Superior temporal gyrus (tissue), 1 donor: ENCODE data around the gene CTNNA2.
A peak's percentile ranks its signal among the peaks of the same experiment; 100 is the strongest.

ENCODE experiments used
- DNase-seq: peaks from one replicate; pipeline ENCODE4 v3.0.0-alpha.2; 2016; ENCODE audit errors: extremely low spot score

CTNNA2 gene

GRCh38 chr2:79612999-79613398, 100.1 kb downstream of the CTNNA2 start:
- no peak for DNase-seq

DNA sequence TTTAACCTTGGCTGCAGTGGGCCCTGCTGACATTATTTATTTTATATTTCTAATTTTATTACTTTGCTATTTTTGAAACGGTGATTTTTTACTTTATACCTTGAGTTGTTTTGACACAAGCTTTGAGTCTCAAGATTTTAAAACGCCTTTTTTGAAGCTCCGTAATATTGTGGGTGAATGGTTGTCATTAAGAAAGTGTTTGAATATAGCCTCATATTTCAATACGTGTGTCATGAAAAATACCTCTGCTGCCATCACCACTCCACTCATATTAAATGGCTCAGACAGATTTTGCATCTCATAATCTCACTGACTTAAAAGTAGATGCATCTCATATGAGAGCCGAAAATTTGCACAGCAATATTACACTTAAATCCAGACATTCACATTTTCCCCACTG, 106.6 kb downstream of the CTNNA2 start:
- DNase-seq = no peak

DNA sequence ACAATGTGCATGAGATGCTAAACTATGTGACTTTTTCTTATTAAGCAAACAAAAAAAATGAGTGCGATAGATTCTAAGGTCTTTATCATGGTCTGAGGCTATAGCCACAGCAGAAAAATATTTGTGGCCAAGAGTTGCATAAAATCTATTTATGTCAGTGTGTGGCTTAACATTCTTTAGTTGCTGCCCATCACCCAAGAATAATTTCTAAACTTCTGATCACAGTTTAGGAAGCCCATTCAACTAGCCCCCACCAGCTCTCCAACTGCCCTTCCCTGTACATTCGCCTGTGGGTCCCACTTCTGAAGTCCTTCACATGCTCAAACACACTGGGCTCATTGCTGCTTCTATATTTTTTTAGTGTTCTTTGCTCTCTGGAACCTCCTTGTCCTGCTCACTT, 107.1 kb downstream of the CTNNA2 start:
- no peak for DNase-seq

- no peak for DNase-seq
Observed at GRCh38 chr2:79620679-79621078, 107.8 kb downstream of the CTNNA2 start.

GRCh38 chr2:79621252-79621651, 108.4 kb downstream of the CTNNA2 start:
- DNase-seq = no peak

DNA sequence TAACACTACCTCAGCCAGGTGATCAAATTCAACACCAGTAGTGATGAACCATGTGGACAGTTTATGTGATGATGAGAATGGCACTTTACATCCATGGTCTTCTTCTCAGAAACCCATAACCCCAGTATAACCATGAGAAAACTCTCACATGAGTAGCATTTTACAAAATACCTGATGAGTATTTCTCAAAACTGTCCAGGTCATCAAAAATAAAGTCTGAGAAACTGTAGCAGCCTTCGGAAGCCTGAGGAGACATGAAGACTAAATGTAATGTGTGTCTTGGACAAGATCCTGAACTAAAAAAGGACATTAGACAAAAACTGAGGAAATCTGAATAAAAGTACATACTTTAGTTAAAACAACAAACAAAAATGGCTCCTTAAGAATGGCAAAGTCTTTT, 108.9 kb downstream of the CTNNA2 start:
- no peak for DNase-seq

DNA sequence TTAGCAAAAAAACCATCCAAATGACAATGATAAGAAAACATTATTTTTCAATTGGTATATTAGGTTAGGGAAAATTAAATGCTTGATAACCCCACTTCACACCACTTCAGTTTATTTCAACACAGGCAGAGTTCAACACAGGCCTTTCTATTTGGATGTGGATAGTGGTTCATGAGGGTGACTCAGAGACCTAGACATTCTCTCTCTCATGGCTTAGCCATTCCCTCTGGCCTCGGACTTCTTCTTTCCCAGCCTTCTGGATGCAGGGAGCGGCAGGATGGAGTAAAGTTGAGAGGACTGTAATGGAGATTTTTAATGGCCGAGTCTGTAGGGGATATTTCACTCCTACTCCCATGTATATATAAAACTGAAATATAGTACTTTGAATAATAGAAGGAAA, 109.7 kb downstream of the CTNNA2 start:
- DNase-seq = no peak

GRCh38 chr2:79627237-79627636, 114.4 kb downstream of the CTNNA2 start:
- DNase-seq = no peak

GRCh38 chr2:79630060-79630459, 117.2 kb downstream of the CTNNA2 start:
- DNase-seq = no peak

DNA sequence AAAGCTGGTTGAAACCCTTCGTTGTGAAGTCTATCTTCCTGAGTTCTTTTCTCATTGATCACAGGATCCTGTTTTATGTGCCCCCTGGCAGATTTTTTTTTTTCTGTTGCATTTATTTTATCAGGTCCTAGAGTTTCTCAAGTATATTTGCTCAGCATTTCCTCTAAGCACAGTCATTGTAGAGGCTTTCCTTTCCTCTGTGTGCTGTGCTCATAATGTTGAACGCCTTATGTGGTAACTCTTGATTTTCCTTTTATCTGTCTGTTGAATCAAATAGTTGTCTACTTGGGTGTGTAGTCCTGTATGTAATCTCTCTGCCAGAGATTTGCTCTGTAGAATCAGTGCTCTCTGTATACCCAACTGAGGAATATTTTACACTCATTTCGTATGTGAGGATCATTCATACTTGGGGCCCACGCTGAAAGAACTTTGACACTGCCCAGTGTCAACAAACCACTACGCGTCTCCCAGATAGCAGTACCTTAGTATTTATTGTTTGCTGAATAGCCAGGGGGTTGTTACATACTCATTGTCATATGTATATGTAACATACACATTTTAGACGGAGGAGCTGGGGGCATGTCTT, 118.2 kb downstream of the CTNNA2 start:
- DNase-seq = no peak

DNA sequence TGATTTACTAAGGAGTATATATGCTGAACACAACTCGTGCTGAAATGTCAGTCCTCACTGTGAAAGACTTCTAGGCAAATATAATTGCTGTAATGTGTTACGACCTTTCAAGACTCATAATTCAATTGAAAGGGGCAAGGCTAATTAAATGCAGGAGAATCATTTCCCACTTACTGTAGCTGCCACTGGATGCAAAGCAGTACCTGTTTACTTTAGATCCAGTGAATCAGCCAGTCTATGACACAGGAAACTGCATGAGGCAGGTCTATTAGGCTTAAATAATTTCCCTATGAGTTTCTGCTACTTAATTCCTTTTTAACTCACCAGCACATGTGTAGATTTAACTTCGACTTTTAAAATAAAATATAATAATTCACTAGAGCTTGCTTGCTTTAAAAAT, 125.6 kb downstream of the CTNNA2 start:
- DNase-seq = no peak

GRCh38 chr2:79638954-79639353, 126.1 kb downstream of the CTNNA2 start:
- no peak for DNase-seq

DNA sequence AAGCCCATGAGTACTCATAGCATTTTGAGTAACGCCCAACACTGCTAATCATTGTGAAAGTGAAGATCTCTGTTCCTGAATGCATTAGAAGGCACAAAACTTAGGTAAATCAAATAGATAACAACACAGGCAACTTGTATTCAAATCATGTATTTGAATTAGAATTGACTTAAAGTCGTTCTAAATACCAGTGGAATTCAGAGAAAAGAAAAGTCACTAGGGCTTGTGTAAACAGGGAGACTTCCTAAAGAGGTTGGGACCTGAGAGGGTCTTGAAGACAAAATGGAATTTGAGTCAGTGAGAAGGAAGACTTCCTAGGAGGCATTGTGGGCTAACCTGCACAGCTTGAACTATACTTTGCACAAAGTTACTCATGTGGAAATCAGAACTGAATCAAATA, 127.2 kb downstream of the CTNNA2 start:
- no peak for DNase-seq

GRCh38 chr2:79649531-79649930, 136.7 kb downstream of the CTNNA2 start:
- DNase-seq = peak; percentile 55

DNA sequence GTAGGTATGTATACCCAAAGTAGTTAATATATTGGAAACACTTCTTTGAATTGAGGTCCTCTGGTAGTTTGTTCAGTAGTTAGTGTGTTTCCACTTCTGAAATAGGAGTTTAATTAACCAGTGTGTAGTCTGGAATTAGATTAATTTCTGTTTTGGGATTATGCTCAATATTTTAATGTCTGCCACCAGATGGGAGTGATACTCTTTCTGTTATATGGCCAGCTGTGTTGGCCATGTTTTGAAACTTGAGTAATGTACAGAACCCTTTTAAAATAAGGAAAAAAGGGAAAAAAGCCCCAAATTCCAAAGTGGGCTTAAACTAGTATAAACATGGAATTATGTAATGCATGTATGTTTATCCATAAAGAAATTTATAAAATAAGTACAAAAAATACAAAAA, 147.7 kb downstream of the CTNNA2 start:
- DNase-seq = peak; percentile 28

GRCh38 chr2:79665091-79665490, 152.2 kb downstream of the CTNNA2 start:
- no peak for DNase-seq

- DNase-seq = no peak
Observed at GRCh38 chr2:79666430-79666829, 153.6 kb downstream of the CTNNA2 start.

GRCh38 chr2:79669714-79670113, 156.9 kb downstream of the CTNNA2 start:
- DNase-seq = no peak

DNA sequence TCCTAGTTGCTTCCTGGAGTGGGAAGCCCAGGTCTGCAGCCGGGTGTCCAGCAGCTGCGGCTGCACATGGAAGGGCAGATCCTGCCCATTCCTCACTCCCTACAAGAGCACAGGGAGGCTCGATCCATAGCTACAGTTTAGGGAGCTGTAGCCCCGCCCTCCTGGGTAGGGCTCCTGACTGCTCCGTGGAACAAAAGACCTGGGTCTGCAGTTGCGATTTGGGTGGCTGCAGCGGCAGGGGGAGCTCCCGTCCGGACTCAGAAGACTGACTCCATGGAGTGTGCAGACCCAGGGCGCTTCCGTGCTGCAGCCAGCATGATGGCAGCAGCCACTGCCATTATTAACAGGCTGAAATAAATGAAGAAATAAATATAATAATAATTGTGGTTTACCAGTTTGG, 157.3 kb downstream of the CTNNA2 start:
- DNase-seq = no peak

DNA sequence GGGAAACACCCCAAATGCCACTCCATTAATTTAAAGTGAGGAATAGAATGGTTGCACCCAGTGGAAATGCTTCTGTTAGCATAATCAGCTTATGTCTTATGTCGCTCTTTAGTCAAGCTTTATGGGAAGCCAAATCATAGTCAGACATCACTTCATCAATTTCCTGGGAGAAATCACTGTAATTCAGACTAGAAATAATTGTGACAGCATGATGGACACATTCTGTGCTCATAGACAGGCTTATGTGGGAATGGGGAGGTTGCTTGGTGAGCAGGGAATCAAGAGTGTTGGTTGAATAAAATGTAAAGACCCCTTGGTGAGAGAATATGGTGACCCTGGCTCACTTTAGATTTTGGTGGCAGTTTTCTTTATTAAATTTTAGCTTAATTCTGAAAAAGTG, 174.0 kb downstream of the CTNNA2 start:
- no peak for DNase-seq

DNA sequence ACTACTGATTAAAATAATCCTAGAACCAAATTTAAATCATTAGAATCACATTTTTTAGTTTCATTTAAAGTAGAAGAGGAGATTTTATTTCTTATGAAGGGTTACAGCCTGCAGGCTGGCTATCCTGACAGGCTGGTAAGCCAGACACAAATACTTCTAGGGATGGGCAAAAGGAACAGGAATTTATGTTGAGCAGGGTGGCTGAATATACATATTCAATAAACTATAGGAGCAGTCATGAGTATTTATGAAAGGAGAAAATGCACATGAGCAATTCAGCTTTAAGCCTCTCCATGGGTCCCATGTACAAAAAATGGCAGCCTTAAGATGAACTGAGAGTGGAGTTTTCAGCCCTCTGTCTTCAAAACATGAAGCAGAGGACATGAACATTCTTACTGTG, 182.4 kb downstream of the CTNNA2 start:
- no peak for DNase-seq

GRCh38 chr2:79697200-79697599, 184.3 kb downstream of the CTNNA2 start:
- DNase-seq = no peak

DNA sequence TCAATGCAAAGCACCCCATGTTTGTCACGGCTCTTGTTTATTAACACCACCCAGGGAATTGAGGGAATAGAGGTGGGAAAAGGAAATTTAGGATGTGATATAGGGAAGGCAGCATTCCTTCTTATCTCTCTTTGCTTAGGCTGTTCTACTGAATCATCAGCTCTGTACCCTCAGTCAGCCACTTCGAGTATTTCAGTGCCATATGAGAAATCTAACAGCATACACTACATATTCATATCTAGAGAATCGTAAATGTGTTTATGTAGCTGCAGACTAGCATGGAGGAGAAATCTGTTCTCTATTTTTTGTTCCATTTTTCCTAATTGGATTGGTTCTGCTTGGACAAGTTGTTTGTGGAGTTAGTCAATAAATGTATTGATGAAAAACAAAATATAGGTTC, 187.8 kb downstream of the CTNNA2 start:
- no peak for DNase-seq

GRCh38 chr2:79702905-79703304, 190.1 kb downstream of the CTNNA2 start:
- DNase-seq = no peak

DNA sequence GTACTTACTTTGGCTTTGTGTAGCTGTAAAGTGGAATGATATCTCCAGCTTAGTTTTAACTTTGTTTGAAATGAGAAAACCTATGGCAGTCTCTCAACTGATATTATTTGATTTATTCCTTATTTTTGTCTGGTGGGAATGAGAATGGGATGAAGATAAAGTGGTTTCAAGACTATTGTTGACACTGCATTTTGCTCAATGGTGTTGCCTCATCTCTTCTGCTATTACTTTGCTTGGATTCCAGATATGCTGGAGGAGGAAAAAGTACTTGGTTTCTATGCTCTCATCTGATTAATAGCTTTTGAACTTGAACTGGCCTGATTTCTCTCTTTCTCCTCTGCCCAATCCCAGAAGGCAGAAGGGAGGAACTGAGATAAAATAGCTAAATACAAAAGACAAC, 198.2 kb downstream of the CTNNA2 start:
- DNase-seq = no peak
